DOHH2 (cell line): ENCODE data around the gene IP6K1.
"Not testable (repeated sequence)": the region's sequence is repeated elsewhere in the genome, so short reads cannot be mapped to it uniquely, and the experiment has no call there.

Source experiments
- CTCF ChIP-seq: fragments of 200-600 bp; sonication (generic); IDR thresholded peaks from one replicate; pipeline ENCODE4 v1.5.1; 2014; ENCODE audit warnings: antibody characterized with exemption, mild to moderate bottlenecking, low read depth, low read length; ENCODE audit not compliant: poor library complexity, severe bottlenecking
- EZH2phosphoT487 ChIP-seq: fragments of 200-600 bp; sonication (generic); IDR thresholded peaks from 2 replicates; pipeline ENCODE4 v1.6.1; 2017; ENCODE audit warnings: borderline replicate concordance, mild to moderate bottlenecking, antibody characterized with exemption, low read length, moderate library complexity, mixed read lengths

GRCh38 chr3:49780975-49781365 lies 5.4 kb downstream of the IP6K1 start:
- not testable (repeated sequence) for TF ChIP-seq CTCF, EZH2phosphoT487
